ENCODE results near the gene LIMCH1. TPM values are rescaled to one million over a fixed set of nuclear protein-coding genes. Genes with fewer than 3 reads are reported as not detected.
A peak's percentile ranks its signal among the peaks of the same experiment; 100 is the strongest.

LIMCH1 gene
- total RNA-seq, 3 donors from 2014 or later (not counting 1 experiment from before 2014, with no cell fraction given) = 0.05 TPM; not detected in 2

DNA sequence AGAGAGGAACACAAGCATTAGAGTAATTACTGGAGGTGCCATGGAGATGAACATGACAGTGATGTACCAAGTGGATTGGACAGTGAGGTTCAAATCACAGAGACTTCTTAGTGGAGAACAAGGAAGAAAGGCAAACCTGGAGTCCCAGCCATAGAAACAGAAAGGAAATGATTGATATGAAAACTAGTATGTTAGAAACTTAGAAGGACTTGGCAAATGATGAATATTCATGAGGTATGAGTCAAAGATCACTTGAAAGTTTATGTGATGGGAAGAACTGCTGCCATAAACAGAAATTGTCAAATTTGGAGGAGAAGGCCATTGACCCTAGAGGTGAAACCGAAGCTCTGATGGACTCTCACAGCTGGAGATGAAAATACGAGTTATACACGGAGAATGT lies 122.4 kb downstream of the LIMCH1 start:
- H3K4me3 ChIP-seq (ENCODE audit: low read length) = no peak overlapping the region
- H3K27me3 ChIP-seq (ENCODE audit: control insufficient read depth, insufficient read depth, low read length) = no peaks in the 10 kb centered on the region
- no peak for DNase-seq
- H3K4me3 Mint-ChIP-seq = no peak overlapping the region
- H3K27ac Mint-ChIP-seq = no peak overlapping the region
- no peaks in the 10 kb centered on the region for H3K9me3 Mint-ChIP-seq
- WGBS (ENCODE audit: insufficient coverage) = 85% methylated on average over 3 of the region's 3 CpGs
- no peak for ATAC-seq
- no peak overlapping the region for H3K27ac ChIP-seq (ENCODE audit: low read length)
- TF ChIP-seq, protein P1, sequence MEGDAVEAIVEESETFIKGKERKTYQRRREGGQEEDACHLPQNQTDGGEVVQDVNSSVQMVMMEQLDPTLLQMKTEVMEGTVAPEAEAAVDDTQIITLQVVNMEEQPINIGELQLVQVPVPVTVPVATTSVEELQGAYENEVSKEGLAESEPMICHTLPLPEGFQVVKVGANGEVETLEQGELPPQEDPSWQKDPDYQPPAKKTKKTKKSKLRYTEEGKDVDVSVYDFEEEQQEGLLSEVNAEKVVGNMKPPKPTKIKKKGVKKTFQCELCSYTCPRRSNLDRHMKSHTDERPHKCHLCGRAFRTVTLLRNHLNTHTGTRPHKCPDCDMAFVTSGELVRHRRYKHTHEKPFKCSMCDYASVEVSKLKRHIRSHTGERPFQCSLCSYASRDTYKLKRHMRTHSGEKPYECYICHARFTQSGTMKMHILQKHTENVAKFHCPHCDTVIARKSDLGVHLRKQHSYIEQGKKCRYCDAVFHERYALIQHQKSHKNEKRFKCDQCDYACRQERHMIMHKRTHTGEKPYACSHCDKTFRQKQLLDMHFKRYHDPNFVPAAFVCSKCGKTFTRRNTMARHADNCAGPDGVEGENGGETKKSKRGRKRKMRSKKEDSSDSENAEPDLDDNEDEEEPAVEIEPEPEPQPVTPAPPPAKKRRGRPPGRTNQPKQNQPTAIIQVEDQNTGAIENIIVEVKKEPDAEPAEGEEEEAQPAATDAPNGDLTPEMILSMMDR (IDR thresholded peaks at IDR 0.05) = no peak
- no peaks in the 10 kb centered on the region for H3K4me1 ChIP-seq (ENCODE audit: control insufficient read depth, insufficient read depth, low read length)
- H3K4me1 Mint-ChIP-seq = no peaks in the 10 kb centered on the region
- intact Hi-C loops (cut with micrococcal nuclease) = loop anchor here (5.0 to 10.0 kb wide), 2 partner anchors 376 to 733 kb away; no protein-coding TSS in a partner anchor
- H3K9me3 ChIP-seq (ENCODE audit: control insufficient read depth, insufficient read depth, low read length) = no peaks in the 10 kb centered on the region
- no peaks in the 10 kb centered on the region for H3K36me3 ChIP-seq (ENCODE audit: control insufficient read depth, insufficient read depth, low read length)
- peaks cover 7 to 12% of the 10 kb centered on the region in 2 donors for H3K27me3 Mint-ChIP-seq (ENCODE audit: low read depth in 2 of 2)
- H3K36me3 Mint-ChIP-seq = no peaks in the 10 kb centered on the region

DNA sequence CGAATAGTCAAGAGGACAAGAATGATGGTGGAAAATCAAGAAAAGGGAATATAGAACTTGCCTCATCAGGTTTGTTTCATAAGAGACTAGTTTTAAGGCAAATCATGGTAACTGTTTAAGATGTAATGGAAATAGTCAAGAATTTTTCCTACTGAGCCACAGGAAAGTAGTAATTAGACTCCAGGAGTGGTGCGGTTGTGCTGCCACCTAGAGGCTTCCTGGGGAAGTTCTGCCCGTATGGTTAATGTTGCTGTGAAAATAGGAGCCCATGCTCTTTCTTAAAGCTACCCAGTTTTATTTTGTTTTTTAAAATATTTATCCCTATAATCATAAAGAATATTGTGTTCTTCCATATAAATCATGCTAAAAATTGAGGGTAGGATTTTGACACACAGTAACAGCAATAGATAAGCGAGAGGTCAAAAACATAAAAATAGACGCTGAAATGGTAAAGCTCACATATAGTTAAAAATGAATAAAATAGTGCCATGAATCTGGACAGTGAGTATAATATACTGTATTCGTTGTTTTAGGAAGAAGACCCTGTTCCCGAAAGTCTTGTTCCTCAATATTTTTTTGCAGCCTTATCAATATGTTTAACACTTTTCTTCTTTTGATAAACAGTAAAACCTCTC lies 123.6 kb downstream of the LIMCH1 start:
- ATAC-seq (no peak), DNase-seq (peak in 1 of 2 donors; percentile 45)
- Mint-ChIP-seq H3K4me1 (no peaks in the 10 kb centered on the region), H3K27me3 (ENCODE audit: low read depth in 2 of 2) (peaks cover 7 to 12% of the 10 kb centered on the region in 2 donors), H3K9me3 (no peaks in the 10 kb centered on the region), H3K27ac (no peak overlapping the region), H3K4me3 (no peak overlapping the region), H3K36me3 (no peaks in the 10 kb centered on the region)
- Histone ChIP-seq H3K4me3 (ENCODE audit: low read length) (no peak overlapping the region), H3K27ac (ENCODE audit: low read length) (no peak overlapping the region), H3K4me1 (ENCODE audit: control insufficient read depth, insufficient read depth, low read length) (no peaks in the 10 kb centered on the region), H3K36me3 (ENCODE audit: control insufficient read depth, insufficient read depth, low read length) (no peaks in the 10 kb centered on the region), H3K27me3 (ENCODE audit: control insufficient read depth, insufficient read depth, low read length) (no peaks in the 10 kb centered on the region), H3K9me3 (ENCODE audit: control insufficient read depth, insufficient read depth, low read length) (no peaks in the 10 kb centered on the region)
- TF ChIP-seq, protein P1 (IDR thresholded peaks at IDR 0.05) = peak; percentile 75
- intact Hi-C loops (cut with micrococcal nuclease) = loop anchor here (5.0 to 10.0 kb wide), 2 partner anchors 377 to 734 kb away; no protein-coding TSS in a partner anchor
- WGBS (ENCODE audit: insufficient coverage) = 79% methylated on average over 5 of the region's 7 CpGs

DNA sequence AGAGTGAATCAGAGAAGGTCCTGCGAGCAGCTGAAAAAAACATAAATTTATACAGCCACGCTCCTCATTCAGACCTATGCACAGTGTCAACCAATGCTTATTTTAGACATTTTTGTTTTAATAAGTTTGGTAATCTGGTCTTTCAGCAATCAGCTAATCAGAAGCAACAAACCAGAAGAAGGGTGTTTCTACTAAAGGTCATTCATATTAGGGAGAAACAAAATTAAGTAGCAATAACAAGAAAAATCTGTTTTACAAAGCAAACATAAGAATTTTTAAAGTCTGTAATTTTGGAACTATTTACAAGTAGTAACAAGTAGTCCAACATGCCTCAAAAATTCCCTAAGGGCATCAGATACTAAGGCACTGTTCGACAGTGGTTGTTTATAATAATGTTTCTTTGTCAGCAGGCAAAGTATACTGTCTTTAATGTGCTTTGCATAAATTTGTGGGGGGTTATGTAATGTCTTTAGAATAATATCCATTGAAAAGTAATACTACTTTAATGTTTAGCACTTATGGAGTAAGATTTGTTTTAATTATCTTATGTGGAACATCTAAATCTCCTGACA lies 127.8 kb downstream of the LIMCH1 start:
- intact Hi-C loops (cut with micrococcal nuclease) = loop anchor here (10.0 kb wide), 1 partner anchor 381 kb away; no protein-coding TSS in a partner anchor
- H3K4me1 Mint-ChIP-seq = no peaks in the 10 kb centered on the region
- Histone ChIP-seq H3K36me3 (ENCODE audit: control insufficient read depth, insufficient read depth, low read length) (no peaks in the 10 kb centered on the region), H3K9me3 (ENCODE audit: control insufficient read depth, insufficient read depth, low read length) (no peaks in the 10 kb centered on the region), H3K4me3 (ENCODE audit: low read length) (no peak overlapping the region), H3K4me1 (ENCODE audit: control insufficient read depth, insufficient read depth, low read length) (no peaks in the 10 kb centered on the region), H3K27ac (ENCODE audit: low read length) (no peak overlapping the region), H3K27me3 (ENCODE audit: control insufficient read depth, insufficient read depth, low read length) (no peaks in the 10 kb centered on the region)
- WGBS (ENCODE audit: insufficient coverage) = 100% methylated on average over 1 of the region's 3 CpGs
- H3K27ac Mint-ChIP-seq = no peak overlapping the region
- H3K36me3 Mint-ChIP-seq = no peaks in the 10 kb centered on the region
- H3K27me3 Mint-ChIP-seq (ENCODE audit: low read depth in 2 of 2) = peaks cover under 1 to 7% of the 10 kb centered on the region in 2 donors
- DNase-seq (no peak), ATAC-seq (no peak)
- no peaks in the 10 kb centered on the region for H3K9me3 Mint-ChIP-seq
- H3K4me3 Mint-ChIP-seq = no peak overlapping the region
- TF ChIP-seq, protein P1 (IDR thresholded peaks at IDR 0.05) = no peak
